Right forelimb (tissue), 1 donor: ENCODE measurements around the gene ELMO2.

Experiments
- DNase-seq: peaks from one replicate; pipeline ENCODE4 v3.0.0-alpha.2; 2018

The ELMO2 gene

DNA sequence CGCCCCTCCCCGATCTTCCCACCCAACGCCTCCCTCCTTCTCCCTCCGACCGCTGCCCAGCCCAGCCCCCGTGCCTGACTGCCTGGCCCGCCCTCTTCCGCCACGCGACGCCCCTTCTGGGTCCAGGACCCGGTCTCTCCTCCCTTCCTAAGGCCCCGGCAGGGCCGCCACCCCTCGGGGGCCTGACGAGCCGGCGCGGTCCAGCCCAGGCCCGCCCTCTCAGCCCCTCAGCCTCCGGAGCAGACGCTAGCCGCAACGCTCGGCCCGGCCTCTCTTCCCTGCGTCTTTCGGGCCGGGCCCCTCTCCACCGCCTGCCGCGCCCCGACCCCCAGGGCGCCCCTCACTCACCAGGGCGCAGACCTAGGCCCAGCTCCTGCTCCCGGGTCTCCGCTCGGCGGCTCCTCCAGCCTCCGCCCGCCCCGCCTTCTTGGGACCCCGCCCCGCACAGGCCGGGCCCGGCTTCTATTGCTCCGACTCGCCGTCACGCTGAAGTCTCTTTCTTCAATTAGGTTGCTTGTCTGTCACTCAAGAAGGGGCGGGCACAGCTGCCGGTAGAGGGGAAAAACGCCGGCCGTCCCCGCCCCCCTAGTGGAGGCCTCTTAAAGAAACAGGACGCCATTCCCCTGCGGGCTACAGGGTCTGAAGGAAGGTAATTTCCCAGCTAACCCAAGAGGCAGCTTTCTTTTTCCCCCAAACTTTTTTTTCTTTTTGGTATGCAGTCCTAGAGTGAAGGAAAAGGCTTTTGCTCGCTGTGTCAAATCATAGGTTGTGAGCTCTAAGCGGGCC lies at the start of gene ELMO2:
Gene ELMO2 (minus strand): TSS at position 416 of the 786 bp plus-strand sequence. CDS start 12,133 bp downstream, outside the sequence.
- peak; percentile 96 for DNase-seq

DNA sequence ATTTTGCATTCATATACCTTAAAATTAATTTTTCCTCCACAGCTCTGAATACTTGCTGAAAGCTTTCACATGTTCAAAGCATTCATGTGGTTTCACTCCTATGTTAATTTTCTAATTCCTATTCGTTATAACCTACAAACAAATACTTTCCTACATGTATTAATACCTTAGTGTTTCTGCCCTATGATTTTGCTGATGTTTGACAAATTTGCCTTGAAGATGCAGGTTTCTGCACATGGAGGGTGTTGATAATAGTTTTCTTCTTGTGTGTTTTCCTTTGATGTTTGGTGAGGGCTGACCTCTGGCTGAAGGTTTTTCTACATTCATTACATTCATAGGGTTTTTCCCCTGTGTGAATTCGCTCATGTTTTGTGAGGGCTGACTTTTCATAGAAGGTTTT lies 49.3 kb upstream of the ELMO2 start:
- no peak for DNase-seq

DNA sequence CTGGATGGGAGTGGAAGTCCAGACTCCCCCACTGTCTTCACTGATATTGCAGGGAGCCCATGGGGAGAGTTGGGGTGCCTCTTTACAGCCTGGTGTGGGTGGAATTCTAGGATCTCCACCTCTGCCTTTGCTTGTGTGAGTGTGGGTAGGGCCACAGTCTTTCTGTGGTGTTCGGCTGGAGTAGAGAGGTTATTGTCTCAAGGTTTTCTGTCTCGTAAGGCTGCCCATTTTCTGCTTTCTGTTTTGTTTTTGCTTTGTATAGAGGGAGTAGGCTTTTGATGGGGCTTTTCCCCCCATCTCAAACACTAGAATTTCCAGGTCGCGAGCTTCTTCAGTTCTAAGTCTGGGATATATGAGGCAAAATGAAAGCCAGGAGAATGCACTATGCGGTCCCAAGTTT lies 40.4 kb upstream of the ELMO2 start:
- DNase-seq, result no peak

GRCh38 chr20:46439837-46440236 lies 33.4 kb upstream of the ELMO2 start:
- DNase-seq, result no peak

DNA sequence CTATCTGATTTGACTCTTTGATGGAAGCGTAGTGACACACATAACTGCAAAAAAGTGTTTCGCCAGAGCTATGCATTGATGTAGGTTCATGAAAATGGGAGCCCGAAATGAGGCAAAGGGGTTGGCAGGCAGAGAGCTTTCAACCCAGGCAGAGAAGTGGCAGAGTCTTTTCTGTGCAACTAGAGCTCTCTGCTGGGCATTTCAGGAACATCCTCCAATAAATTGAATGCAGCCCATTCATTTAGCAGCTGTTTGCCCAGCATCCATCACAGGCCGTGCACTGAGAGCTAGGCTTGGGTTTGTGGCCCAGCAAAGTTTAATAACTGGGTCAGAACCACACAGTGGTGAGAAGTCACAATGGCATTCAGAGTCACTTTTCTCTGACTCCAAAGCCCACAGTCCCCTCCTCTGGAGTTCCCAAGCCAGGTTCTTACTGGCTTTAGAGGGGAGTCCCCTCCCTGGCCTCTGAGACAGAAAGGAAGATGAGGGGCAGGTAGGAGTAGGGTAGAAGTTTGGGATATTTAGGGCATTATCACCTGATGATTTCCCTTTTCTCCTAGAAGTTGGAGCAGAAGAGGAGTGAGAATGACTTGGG lies 31.8 kb upstream of the ELMO2 start:
- no peak for DNase-seq

DNA sequence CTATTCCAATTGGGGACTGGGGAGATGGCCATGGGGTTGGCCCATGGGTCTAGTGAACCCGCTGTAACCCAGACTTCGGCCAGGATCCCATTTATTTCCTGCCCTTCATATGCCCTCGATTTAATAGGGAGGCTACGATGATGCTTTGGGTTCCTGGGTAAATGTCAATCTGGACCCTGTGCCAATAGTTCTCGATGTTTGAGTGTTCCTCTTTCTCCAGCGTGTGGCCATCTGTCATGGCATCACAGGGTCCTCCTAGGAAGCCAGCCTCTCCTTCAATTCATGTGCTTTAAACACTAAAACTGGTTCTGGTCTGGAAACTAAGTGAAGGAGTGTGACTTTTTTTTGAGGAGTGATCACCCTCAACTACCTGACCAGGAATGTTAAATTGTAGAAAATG lies 28.7 kb upstream of the ELMO2 start:
- DNase-seq, result no peak

GRCh38 chr20:46434597-46434996 lies 28.2 kb upstream of the ELMO2 start:
- DNase-seq, result no peak

GRCh38 chr20:46433051-46433450 lies 26.6 kb upstream of the ELMO2 start:
- DNase-seq, result no peak

DNA sequence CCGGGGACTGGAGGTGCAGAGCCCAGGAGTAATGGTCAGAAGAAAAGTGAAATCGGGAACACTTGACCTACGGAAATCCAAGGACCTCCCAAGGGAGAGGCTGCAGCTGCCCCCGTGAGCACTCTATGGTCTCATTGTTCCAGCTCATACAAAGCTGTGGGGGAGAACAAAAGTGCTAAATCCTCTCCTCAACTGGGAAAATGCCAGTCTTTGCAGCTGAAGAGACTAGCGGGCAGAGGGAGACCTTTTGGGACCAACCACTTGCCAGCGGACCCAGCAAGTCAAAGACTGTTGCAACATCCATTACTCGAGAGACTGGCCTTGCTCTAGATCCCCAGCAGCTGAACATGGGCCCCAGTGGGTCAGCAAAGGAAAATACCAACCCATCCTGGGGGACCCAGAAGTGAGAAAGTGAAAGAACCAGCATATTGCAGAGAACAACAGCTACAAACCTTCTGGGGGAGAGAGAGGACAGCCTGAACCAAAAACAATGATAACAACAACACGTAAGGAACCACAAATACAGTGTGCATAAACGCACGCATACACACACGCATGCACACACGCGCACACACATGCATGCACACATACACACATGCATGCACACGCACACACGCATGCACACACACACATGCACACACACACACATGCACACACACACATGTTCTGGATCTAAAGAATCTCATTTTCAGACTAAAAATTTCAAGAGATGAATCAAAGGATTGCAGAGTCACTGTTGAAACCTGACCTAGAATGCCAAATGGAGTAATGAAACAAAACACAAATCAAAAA lies 24.7 kb upstream of the ELMO2 start:
- DNase-seq, result no peak

DNA sequence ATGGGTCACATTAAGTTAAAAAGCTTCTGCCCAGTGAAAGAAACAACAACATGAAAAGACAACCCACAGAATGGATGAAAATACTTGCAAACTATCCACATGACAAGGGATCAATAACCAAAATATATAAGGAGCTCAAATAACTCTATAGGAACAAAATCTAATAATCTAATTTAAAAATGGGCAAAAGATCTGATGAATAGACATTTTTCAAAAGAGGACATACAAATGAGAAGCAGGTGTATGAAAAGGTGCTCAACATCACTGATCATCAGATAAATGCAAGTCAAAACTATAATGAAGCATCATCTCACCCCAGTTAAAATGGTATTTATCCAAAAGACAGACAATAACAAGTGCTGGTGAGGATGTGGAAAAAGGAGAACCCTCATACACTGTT lies 21.0 kb upstream of the ELMO2 start:
- DNase-seq, result no peak

DNA sequence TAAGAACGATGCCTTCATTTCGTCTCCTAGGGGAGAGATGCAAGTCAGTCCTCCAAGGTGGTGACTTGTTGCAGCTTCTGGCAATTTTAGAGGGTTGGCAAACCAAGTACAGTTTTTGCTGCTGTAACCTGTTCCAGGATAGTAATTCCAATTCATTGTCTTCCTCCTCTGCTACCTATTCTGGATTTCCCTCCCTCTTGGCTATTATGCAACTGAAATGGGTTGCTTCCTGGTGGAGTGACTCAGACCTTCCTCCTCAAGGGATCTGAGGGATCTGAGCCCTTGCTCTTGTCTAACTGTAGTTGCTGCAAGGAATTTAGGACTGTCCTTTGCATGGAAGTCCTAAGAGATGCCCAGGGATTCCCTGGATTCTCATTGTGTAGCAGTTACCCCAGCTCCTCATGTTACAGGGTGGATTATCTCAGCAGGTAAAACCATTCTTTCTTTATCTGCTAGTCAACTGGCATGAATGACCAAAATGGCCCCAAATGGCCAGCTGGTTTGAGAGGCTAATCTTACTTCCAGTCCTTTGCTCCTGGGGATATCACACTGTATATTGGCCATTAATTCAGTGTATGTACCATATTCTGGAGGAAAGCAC lies 17.6 kb upstream of the ELMO2 start:
- no peak for DNase-seq

DNA sequence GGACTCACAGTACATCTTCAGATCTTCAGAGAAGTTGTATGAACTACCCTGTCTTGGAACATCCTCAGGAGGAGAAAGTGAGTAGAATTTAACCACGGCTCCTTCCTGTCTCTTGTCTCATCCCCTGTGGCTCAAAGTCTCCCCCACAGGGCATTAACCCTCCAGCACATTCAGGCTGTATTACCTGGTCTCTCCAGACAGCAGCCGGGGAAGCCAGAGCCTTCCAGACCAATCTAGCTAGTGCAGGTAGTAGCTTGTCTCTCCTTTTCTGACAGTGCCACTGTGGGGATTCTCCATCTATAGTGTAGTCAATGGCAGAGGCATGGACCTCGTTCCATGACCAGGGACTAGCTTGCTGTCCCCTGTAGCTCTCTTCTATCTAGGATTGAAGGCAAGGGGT lies 16.9 kb upstream of the ELMO2 start:
- DNase-seq, result no peak

DNA sequence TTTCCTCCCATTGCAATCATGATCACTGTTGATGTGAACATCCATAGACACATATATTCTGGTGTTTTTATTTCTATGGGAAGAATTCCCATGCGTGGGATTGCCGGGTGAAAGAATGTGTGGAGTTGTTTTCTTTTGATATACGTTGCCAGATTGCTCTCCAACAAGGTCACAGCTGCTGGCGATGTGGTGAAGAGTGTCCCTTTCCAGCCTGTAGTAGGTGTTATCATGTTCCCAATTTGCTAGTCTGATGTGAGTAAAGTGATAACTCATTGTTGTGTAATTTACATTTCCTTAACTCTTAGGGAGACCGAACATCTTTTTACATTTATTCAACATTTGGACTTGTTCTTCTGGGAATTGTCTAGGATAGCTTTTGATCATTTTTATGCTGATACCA lies 14.5 kb upstream of the ELMO2 start:
- DNase-seq, result no peak

- DNase-seq, result no peak
These were observed 13.5 kb upstream of the ELMO2 start for GRCh38 chr20:46419882-46420281.

GRCh38 chr20:46416839-46417238 lies 10.4 kb upstream of the ELMO2 start:
- DNase-seq, result no peak

- no peak for DNase-seq
These were observed 10.0 kb upstream of the ELMO2 start for GRCh38 chr20:46416421-46416820.

DNA sequence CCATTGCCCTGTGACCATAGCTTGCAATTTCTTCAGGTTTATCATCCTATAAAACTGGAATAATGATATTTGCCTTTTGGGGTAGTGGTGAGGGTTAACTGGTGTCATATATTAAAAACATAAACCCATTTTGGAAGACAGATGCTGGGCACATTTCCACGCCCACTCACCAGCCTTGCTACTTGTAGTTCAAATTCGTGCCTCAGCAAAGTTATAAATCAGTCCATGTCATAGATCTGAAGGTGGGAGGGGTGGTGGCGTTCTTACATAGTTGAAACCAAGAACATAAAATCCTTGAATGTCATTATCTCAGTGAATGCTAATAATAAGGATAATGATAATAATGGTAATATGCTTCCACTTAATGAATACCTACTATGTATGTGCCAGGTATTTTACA lies 9.4 kb upstream of the ELMO2 start:
- no peak for DNase-seq

GRCh38 chr20:46414608-46415007 lies 8.2 kb upstream of the ELMO2 start:
- DNase-seq, result no peak

DNA sequence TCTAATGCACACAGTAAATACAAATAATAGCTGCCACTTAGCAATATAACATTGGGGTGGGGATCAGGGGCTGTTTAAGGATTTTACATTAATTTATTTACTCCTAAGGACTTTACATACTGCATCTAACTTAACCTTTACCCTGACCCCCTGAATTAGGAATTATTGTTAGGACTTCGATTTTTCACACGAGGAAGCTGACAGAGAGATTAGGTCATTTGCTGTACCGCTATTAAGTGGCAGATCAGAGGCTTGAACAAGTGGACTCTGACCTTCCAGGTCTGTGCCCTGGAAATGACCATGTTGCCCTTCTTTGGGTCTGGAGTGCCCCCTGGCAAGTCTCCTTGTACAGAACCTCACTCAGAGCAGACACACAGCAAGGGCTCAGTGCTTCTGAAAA lies 5.2 kb upstream of the ELMO2 start:
- DNase-seq, result no peak

GRCh38 chr20:46408281-46408731 lies 1.9 kb upstream of the ELMO2 start:
- no peak for DNase-seq

GRCh38 chr20:46407671-46407996 lies 1.2 kb upstream of the ELMO2 start:
- DNase-seq, result no peak

DNA sequence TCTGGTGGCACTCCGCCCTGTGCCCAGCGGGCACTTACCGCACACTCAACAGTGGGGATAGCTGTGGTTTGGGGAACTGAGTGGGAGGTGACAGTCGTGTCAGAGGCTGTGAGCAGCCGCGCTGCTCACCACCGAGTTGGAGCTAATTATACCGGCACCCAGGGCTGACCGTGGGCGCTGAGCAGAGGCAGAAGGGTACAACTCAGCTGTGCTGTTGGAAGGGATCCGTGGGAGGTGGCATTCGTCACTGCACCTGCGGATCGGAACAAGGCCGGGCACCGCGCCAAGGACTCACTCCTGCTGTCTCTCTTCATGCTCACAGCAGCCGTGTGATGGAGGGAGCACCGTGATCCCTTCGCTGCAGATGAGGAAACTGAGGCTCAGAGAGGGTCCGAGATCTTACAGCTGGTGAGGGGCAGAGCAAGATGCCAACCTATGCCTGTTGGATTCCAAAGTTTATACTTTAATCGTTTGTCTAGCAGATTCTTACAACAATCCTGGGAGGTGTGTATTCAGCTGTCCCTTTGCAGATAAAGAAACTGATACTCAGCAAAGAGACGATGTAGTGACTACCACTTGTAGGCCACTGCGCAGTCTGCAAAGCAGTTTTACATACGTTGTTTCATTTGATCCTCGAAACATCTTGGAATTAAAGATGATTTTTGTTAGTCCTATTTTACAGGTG lies 713 bp upstream of the ELMO2 start:
- DNase-seq, result no peak

- DNase-seq, result no peak
These were observed 4.0 kb downstream of the ELMO2 start for GRCh38 chr20:46402331-46402811.
